GM18511 (cell line): ENCODE measurements around the gene NEXMIF.
A peak's percentile ranks its signal among the peaks of the same experiment; 100 is the strongest.
"Not testable (repeated sequence)": the region's sequence is repeated elsewhere in the genome, so short reads cannot be mapped to it uniquely, and the experiment has no call there.

ENCODE experiments used
- ATAC-seq: cut with Tn5 transposase; IDR thresholded peaks from one replicate; pipeline ENCODE4 v1.9.1; 2021; ENCODE audit warnings: mild to moderate bottlenecking, moderate library complexity; ENCODE audit not compliant: unreplicated experiment

NEXMIF gene

DNA sequence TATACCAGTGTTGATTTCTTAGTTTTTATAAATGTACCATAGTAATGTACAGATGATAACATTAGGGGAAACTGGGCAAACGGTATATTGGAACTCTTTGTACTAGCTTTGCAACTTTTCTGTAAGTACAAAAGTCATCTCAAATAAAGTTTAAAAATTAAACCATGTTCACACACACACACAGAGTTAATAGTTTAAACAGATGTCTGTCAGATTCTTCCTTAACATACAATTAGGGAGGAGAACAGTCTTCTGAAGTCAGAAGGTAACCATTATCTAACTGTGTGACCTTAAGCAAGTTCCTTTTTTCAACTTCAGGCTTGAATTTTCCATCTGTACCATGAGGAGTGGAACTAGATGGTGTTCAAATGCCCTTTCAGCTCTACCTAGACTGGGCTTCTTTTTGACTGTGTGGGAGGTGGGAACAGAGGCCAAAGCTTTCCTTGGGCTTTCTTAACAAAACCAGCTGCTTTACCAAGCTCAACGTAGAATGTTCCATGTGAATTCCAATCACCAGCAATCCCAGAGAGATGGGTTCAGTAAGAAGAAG is 127.8 kb downstream of the NEXMIF start:
- ATAC-seq = no peak

DNA sequence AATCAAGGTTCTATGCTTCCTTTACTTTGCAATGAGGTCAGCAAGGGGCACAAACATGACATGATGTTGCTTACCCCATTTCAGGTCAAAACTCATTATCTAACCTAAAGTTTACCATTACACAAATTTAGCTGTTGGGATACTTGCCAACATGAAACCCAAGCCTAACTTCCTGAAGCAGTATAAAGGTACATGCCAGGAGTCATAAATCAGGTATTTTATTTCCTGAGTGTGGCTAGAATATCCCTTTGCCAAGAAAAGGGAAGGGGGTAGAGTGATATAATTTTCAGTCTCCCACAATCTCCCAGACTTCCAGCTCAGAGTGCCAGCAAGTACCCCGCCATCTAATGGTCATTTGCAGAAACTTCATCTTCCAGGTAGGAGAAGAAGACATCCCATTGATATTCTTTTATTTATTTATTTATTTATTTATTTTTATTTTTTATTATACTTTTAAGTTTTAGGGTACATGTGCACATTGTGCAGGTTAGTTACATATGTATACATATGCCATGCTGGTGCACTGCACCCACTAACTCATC is 136.6 kb downstream of the NEXMIF start:
- no peak for ATAC-seq

DNA sequence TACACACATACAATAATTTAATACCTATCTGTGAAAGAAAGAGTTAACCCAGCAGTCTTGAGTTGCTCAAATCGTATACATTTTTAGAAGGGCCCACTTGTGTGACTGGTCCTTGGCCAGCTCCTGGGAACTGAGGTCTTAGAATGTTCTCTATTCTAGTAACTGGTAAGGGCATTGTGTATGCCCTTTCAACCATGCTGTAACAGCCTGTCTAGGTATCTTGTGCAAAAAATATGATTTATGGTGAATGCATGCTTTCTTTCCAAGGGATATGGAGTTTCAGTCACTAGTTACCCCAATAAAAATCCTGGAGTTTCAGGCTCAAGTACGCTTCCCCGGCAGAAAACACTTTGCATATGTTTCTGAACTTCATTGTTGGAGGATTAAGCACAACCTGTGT is 140.6 kb downstream of the NEXMIF start:
- ATAC-seq = no peak

DNA sequence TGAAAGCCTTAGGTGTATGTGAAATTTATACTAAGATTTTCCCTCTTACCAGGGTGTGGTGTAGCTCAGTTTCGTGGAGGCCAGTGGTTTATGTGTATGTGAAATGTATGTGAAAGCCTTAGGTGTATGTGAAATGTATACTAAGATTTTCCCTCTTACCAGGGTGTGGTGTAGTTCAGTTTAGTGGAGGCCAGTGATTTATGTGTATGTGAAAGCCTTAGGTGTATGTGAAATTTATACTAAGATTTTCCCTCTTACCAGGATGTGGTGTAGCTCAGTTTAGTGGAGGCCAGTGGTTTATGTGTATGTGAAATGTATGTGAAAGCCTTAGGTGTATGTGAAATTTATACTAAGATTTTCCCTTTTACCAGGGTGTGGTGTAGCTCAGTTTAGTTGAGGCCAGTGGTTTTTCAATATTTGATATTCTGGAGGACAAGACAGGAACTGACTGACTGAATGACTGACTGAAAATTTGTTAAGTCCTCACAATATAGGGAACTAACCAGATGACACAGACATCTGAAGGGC is 143.7 kb downstream of the NEXMIF start:
- ATAC-seq = peak; percentile 52

DNA sequence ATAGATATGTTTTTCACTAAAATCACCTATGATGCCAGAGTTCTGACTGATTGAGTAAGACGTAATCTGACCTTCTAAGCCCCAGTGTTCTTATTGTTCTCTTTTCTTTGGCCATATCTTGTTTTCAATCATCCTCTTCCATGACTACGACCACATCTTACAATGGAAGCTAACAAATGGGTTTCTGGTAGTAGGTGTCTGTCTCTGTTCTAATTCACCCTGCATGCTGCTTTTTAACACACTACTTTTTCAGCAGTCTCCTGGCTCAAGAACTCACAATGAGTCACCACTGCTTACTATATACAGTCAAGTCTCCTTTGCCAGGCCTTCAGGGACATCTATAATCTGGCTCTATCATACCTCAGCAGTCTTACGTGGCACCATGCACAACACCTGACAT is 146.1 kb downstream of the NEXMIF start:
- no peak for ATAC-seq

DNA sequence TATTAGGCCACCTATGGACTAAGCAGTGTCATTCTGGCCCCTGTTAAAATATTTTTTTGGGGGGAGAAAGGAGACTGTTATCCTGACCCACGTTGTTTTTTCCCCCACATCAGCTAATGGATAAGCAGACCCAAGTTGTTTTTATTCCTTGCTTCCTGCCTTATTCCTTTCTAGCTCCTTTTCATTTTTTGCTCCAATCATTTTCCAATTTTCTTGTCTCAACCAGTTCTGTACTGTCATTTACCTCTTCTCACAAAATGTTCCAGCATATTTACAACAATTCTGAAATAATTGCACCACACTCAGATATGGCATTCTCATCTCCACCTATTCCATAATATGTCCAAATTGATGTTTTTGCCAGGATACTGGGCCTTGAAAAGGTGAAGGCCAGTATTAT is 150.3 kb downstream of the NEXMIF start:
- ATAC-seq = no peak

DNA sequence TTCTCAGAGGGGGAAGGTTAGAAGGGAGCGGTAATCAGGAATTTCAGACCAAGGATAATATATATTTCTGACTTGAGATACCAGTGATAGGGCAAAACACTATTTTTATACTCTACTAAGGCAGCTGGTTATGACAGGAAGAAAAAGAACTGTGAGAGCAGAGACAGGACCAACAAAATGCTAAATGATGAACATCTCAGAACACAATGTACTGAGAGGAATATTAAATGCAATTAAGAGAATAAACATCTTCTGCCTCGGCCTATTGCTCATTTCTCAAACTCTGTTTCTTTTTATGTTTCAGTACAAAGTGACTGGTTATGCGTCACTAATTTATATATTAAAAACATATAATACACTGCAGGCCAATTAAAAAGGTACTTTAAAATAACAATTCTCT is 188.8 kb downstream of the NEXMIF start:
- no peak for ATAC-seq

DNA sequence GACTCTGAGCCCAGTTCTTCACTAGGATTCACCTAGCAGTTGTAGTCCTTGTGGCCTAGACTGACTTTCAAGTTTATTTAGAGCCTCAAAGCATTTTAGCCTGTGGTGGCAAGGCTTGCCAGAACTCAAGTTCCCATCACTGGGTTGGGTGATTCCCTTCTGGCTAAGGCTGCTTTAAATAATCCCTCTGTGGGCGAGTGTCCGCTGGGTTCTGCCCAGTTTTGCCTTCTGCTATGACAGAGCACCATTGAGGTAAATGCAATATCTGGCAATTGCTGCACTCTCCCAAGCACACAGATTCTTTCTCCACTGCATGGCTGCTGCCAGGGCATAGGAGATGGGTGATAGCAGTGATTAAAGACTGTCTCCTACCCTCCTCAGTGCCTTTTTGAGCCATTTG is 220.0 kb downstream of the NEXMIF start:
- no peak for ATAC-seq

DNA sequence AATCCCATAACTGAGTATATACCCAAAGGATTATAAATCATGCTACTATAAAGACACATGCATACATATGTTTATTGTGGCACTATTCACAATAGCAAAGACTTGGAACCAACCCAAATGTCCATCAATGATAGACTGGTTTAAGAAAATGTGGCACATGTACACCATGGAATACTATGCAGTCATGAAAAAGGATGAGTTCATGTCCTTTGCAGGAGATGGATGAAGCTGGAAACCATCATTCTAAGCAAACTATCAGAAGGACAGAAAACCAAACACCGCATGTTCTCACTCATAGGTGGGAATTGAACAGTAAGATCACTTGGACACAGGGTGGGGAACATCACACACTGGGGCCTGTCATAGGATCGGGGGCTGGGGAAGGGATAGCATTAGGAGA is 223.9 kb downstream of the NEXMIF start:
- ATAC-seq = not testable (repeated sequence)

DNA sequence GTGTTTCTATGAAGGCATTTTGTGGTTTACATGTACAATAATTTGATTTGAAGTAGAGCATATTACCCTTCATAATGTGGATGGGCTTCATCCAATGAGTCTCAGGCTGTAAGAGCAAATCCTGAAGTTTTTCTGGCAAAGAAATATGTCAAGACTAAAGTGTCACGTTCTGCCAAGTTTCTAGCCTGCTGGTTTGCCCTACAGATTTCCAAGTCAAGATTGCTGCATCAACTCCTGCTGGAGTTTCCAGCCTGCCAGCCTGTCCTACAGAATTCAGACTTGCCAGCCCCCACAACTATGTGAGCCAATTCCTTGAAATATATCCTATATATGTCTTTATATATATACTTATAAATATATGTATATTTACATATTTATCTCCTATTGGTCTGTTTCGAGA is 240.8 kb downstream of the NEXMIF start:
- ATAC-seq = no peak
